ENCODE data around the gene ABCF2.

GRCh38 chr7:151195616-151196450 is 31.2 kb downstream of the ABCF2 start:
- no peak for TF ChIP-seq GATA2 (IDR thresholded peaks at IDR 0.05; ENCODE audit: low read depth, low read length)
- TF ChIP-seq GATA3 (IDR thresholded peaks at IDR 0.05; ENCODE audit: low read depth, low read length), result no peak

All from SH-SY5Y (cell line).